Limb (tissue), 2 donors: Measurements from ENCODE around the gene ARHGEF28.

Experiments
- DNase-seq, 2 donors: peaks; one replicate each; pipeline ENCODE4 v3.0.0-alpha.2; 2016; ENCODE audit errors: extremely low spot score in 2 of 2

Gene ARHGEF28

GRCh38 chr5:73693573-73694061, 67.6 kb downstream of the ARHGEF28 start:
- no peak for DNase-seq

GRCh38 chr5:73694089-73694488, 68.1 kb downstream of the ARHGEF28 start:
- no peak for DNase-seq

DNA sequence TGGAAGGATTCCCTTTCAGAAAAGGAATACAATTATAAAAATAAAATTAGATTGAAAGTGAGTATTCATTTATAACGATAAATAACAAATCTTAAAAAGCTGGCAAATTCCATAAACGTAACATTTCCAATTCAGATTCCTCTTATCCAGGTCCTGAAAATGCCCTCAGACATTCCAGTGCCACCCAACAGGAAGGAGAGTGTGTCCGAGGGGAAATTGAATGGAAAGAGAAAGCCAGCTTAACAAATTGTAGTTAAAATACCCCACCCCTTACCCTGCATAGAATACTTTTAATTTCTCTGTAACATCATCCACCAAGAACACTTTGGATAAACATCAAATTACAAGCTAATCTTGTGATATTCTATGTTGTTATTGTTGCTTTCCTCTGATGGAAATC, 72.0 kb downstream of the ARHGEF28 start:
- no peak for DNase-seq

DNA sequence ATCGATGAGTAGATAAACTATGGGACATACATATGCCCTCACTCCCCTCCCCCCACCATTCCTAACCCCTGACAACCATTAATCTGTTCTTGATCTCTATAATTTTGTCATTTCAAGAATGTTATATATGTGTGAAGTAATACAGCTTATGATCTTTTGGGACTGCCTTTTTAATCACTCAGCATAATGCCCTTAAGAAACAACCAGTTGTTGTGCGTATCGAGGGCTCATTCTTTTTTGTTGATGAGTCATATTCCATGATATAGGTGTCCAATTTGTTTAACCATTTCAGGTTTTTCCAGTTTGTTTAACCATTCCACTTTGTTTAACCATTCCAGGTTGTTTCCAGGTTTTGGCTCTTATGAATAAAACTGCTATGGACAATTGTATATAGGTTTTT, 75.6 kb downstream of the ARHGEF28 start:
- no peak for DNase-seq

- no peak for DNase-seq
Measured at GRCh38 chr5:73702534-73702933, 76.5 kb downstream of the ARHGEF28 start.

DNA sequence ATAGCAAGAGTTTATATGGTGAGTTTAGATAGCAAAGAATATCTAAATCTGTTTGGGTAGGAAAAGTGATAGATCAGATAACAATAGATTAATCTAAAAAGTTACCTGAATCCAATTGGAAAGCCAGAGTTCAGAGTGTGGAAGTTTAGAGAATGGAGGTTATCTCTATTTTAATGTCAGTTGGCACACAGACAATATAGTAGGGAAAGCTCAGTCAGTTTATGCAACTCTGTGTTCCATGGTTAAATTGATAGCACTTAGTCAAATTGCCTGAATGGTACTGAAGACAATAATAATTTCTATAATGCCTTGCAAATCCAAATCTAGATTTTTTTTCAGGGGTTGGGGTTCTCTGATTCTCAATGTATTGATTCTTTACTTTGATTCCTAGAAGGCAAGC, 77.0 kb downstream of the ARHGEF28 start:
- no peak for DNase-seq

DNA sequence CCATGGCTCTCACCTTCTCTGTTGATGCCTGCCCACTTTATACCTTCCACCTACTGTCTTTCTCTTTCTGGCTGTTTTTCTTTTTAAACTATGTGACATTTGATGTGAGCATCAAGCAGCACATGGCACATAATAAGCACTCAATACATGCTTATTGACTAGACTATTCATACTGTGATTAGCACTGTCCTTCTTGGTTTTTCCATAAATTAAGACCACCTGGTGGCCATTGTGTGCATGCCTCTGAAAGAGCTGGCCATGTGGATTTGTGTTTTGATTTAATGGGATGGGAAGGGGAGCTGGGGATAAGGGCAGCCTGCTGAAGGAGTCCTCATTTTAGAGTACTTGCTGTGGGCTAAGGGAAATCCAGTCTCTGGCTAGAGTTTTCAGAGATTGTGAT, 79.4 kb downstream of the ARHGEF28 start:
- DNase-seq, result no peak

GRCh38 chr5:73706963-73707362, 81.0 kb downstream of the ARHGEF28 start:
- DNase-seq, result no peak

DNA sequence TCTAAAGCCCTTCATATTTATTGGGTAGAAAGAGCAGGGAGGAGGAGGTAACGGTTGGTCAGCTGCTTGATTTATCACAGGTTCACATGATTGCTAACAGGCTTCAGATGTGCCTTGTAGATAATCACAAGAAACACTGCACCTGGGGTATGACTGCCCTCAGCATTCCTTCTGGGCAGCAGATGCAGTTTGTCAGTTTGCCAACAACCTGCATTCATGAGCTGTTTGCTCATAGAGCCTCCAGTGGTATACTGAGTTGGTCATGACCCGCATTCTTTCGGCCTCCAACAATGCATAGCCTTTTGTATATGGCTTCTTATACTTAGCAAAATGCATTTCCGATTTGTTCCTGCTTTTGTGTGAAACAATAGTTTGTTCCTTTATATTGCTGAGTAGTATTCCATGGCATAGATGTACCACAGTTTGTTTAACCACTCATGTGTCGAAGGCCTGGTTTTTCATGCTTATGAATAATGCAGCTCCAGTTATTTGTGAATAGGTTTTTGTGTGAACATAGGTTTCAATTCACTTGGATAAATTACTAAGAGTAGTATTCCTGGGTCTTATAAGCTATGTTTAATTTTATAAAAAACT, 83.6 kb downstream of the ARHGEF28 start:
- no peak for DNase-seq

- DNase-seq, result no peak
Measured at GRCh38 chr5:73716284-73716808, 90.3 kb downstream of the ARHGEF28 start.

DNA sequence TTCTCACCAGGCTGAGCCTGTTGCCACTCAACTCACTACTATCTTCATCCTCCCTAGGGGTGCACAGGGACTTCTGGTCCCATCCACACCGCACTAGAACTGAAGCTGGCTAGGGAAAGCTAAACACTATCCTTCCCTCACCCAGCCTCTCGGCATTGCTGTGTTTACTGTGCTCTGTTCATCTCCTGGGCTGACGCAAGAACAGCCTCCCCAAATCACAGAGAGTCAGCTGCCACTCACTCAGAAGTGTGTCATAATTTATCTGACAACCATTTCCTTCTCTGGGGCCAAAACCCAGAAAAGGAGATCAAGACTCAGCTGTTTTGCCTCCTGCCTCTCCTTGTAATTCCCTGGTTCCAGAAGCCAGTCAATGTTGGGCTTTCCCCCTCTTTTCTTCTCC, 92.8 kb downstream of the ARHGEF28 start:
- no peak for DNase-seq

DNA sequence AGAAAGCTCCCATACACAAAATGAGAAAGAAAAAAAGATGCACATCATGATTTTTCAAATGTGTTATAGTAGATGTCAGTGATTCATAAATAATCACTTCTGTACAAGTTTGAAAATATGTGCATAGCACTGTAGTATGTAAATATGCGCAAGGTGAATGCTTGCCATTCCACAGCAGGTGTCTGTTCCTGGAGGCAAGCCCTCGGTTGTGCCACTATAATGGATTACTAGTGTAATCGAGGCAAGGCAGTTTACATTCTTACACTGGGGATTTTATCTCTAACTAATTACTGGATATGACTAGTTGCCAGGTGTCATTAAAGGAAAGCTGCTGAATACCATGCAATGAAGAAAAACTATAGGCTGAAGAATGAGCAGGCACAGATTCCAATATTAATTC, 93.6 kb downstream of the ARHGEF28 start:
- no peak for DNase-seq

GRCh38 chr5:73722231-73722630, 96.2 kb downstream of the ARHGEF28 start:
- DNase-seq, result peak in 1 of 2 donors; percentile 15

- no peak for DNase-seq
Measured at GRCh38 chr5:73726071-73726470, 100.1 kb downstream of the ARHGEF28 start.

DNA sequence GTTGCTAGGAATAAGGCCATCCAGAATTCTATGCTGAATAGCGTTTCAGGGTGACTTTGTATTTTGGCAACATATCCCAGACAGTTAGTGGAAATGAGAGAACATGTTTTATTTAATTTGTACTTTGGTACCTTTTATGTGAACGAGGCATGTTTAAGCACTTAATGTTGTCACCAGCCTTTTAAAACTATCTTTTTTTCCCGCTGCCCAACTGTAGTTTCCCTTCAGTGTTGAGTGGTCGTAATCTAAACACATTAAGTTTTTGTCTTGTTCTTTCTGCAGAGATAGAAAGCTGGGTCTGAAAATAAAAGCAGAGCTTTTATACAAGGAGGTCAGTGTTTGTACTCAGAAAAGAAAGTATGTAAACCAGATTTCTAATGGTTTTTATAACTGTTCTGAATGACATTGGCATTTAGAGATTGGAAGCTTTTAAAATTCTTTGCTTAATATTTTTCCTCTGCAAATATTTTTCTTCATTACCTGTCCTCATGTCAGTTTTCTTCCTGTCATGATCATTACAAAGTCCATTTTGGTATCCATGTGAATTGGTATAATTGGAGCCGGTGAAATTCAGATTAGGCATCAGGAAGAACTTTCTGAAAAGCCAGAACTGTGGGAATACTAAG, 100.7 kb downstream of the ARHGEF28 start:
- no peak for DNase-seq

DNA sequence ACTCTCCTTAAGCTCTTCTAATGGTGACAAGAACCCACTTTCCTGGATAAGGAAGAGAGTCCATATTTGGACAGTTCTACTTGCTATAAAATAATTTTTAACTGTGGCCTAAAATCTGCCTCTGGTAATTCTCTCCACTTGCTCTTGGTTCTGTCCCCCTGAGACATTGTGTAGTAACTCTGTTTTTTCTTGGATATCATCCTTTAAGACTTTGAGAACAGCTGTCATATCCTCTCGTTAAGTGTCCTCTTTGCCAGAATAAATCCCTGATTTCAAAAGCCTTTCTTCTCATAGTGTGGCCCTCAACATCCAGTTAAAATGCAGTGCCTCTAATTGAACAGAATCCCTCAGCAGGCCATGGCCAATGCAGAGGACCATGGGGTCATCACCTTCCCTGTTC, 101.5 kb downstream of the ARHGEF28 start:
- no peak for DNase-seq

DNA sequence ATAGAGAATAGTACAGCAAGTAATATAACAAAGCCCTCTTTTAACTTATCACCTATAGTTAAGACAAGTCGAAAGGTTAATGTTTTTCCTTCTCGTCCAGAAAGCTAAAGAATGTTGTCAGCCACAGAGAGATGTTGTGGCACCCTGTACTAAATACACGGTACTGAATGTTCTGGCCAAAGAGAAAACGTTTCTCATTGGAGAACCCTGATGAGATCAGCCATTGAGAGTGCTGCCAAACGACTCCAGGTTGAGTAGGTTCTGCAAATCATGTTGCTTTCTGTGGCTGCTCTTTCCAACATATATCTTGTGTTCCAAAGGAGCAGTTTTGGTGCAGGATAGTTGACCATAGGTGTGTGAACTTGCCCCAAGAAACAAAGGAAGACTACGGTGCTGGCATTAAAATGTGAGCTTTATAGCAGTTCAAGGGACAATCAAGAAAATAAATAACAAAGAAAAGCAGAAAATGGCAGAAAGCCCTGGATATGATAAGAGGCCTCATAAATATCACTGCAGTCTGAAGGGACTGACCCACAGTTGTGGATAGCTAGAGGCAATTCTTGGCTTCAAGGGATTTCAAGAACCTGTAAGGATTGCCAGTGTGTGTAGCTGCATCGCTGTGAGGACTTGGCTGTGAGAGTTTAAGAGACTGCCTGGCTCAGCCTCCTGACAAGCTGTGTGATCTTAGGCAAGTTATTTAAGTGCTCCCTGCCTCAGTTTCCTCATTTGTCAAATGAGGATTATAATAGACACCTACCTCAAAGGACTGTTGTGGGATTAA, 102.7 kb downstream of the ARHGEF28 start:
- no peak for DNase-seq

DNA sequence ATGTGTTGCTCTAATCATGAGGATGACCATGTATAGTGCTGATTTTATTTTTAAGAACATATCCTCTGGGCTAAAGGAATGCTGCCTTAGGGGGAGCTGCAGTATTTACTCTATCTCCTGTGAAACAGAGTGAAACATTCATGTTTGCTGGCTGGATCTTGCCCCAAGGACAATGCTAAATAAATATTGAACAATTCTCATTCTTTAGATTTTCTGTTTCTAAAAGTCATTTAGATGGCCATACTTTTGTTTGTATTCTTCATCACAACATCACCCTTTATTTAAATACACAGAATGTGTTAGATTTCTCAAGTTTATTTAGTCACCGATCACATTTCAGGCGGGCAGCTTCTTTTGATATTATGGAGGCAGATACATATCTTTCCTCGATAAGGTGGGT, 103.3 kb downstream of the ARHGEF28 start:
- DNase-seq, result no peak

DNA sequence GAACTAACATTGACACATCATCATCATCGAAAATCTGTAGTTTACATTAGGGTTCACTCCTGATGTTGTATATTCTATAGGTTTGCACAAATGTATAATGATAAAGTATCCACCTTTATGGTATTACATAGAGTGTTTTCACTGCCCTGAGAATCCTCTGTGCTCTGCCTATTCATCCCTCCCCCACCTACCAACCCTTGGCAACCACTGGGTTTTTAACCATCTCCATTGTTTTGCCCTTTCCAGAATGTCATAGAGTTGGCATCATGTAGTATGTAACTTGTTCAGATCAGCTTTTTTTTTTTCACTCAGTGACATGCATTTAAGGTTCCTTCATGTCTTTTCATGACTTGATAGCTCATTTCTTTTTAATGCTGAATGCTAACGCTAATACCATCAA, 106.0 kb downstream of the ARHGEF28 start:
- no peak for DNase-seq

DNA sequence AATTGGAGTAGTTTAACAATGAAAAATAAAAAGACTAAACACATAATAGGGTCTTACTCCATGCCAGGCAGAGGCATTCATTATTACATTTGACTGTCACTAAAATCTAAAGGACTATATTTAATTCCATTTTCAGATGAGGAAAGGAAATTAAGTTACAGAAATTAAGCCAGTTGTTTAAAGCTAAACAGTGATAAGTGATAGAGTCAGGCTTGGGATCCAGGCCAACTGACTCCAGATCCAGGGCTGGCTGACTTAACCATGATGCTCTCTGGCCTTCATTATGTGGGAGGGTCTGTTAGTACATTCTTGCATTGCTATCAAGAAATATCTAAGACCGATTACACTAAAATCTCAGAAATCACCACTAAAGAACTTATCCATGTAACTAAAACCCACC, 107.2 kb downstream of the ARHGEF28 start:
- no peak for DNase-seq

DNA sequence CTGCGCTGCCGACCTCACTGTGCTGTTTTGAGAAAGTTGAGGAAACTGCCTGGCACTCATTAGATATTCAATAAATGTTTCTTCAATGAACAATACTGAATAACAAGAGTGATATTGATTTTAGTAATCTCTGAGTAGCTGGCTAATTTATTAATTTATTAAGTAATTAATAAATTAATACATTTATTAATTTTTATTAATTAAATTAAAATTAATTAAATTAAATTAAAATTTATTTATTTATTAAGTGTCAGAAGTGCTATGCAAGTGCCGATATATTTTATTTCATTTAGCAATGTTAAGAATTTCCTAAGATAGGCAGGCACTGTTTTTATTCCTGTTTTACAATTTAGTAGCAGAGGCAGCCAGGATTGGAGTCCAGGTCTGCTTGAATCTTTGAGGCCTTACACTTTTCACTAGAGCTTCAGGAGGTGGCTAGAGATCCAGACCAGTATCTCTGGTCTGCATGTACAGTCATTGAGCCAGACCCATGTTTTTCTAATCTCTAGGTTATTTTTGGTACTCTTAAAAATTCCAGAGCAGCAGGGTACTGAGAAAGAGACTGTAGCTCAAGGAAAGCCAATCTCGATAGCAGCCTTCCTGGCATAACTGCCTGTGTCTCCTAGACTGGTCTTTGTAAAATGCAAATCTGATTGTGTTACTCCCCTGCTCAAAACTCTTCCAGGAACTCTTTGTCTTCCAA, 109.2 kb downstream of the ARHGEF28 start:
- DNase-seq, result no peak

- no peak for DNase-seq
Measured at GRCh38 chr5:73739650-73740049, 113.7 kb downstream of the ARHGEF28 start.
